PFSK-1 (cell line): ENCODE data around the gene MOV10L1.

Source experiments
- FOXP2 ChIP-seq: optimal IDR thresholded peaks from 2 replicates; pipeline ENCODE3; 2011; ENCODE audit warnings: borderline replicate concordance, control low read depth, inconsistent platforms; ENCODE audit not compliant: insufficient read depth; ENCODE audit errors: extremely low read length, extremely low read depth
- POLR2AphosphoS5 ChIP-seq: IDR thresholded peaks from 2 replicates; pipeline ENCODE4 v1.6.1; 2012; ENCODE audit warnings: low read depth, mild to moderate bottlenecking, control low read depth, low read length, moderate library complexity
- SIN3A ChIP-seq: IDR thresholded peaks from 2 replicates; pipeline ENCODE4 v1.6.1; 2012; ENCODE audit warnings: mild to moderate bottlenecking, low read length, moderate library complexity, borderline replicate concordance; ENCODE audit not compliant: insufficient read depth
- TAF1 ChIP-seq: IDR thresholded peaks from 2 replicates; pipeline ENCODE4 v1.6.1; 2012; ENCODE audit warnings: low read length, control low read depth, borderline replicate concordance; ENCODE audit not compliant: insufficient read depth
- TF ChIP-seq, protein P1 (sequence below), 2 experiments: IDR thresholded peaks; 2 replicates each; pipeline versions ENCODE4 v1.6.1 to v1.8.0; 2011 to 2012; ENCODE audit warnings: low read depth in 2 of 2, low read length in 2 of 2, control low read depth in 1 of 2, inconsistent platforms in 1 of 2, mild to moderate bottlenecking in 1 of 2, moderate library complexity in 1 of 2; ENCODE audit not compliant: insufficient read depth in 1 of 2

Gene MOV10L1

DNA sequence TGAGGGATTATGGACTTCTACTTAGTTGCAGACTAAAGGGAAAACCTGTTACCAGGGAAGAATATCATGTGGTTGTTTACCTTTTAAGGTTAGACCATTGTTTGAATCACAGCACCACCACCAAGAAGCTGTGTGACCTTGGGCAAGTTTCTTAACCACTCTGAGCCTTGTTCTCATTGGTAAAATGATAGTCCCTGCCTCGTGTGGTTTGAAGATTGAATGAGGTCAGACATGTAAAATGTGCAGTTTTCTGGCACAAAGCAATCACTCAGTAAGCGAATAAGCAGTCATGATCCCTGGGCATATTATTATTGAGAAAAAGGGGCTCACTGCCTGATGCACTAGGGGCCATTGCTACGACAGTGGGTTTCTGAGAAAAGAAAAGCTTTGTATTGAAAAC lies 28.3 kb downstream of the MOV10L1 start:
- TF ChIP-seq, protein P1, sequence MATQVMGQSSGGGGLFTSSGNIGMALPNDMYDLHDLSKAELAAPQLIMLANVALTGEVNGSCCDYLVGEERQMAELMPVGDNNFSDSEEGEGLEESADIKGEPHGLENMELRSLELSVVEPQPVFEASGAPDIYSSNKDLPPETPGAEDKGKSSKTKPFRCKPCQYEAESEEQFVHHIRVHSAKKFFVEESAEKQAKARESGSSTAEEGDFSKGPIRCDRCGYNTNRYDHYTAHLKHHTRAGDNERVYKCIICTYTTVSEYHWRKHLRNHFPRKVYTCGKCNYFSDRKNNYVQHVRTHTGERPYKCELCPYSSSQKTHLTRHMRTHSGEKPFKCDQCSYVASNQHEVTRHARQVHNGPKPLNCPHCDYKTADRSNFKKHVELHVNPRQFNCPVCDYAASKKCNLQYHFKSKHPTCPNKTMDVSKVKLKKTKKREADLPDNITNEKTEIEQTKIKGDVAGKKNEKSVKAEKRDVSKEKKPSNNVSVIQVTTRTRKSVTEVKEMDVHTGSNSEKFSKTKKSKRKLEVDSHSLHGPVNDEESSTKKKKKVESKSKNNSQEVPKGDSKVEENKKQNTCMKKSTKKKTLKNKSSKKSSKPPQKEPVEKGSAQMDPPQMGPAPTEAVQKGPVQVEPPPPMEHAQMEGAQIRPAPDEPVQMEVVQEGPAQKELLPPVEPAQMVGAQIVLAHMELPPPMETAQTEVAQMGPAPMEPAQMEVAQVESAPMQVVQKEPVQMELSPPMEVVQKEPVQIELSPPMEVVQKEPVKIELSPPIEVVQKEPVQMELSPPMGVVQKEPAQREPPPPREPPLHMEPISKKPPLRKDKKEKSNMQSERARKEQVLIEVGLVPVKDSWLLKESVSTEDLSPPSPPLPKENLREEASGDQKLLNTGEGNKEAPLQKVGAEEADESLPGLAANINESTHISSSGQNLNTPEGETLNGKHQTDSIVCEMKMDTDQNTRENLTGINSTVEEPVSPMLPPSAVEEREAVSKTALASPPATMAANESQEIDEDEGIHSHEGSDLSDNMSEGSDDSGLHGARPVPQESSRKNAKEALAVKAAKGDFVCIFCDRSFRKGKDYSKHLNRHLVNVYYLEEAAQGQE (IDR thresholded peaks at IDR 0.05; ENCODE audit: insufficient read depth in 1 of 2, low read depth in 2 of 2, low read length in 2 of 2): no peak
- TF ChIP-seq TAF1 (no peak), POLR2AphosphoS5 (no peak), SIN3A (no peak), FOXP2 (no peak)

DNA sequence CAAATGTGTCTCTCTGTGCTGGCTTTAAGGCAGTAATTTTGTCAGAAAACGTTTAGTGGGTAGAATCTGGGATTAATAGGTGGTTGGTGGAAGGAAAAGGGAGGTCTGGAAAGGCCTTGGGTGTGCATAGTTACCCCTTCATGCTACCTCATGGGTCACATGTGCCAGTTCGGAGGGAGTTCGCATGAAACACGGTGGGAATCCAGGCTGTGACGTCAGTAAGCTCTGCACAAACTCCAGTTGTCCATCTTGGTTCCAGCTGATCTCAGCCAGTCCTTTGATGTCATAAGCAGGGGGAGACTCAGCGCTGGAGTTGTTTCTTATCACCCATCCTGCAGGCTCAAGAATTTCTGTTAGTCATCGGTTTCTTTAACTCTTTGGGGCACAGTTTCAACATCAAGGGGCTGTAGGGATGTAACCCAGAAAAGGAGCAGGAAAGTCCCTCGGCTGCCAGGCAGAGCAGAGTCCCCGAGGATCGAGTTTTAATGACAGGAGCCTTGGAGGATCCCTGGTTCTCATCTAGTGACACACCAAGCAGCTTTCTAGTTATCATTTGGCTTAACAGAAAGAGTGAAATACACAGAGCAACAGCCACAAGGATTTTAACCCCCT lies 28.9 kb downstream of the MOV10L1 start:
- TF ChIP-seq SIN3A (no peak), POLR2AphosphoS5 (no peak), TAF1 (no peak), FOXP2 (no peak)
- TF ChIP-seq, protein P1 (IDR thresholded peaks at IDR 0.05; ENCODE audit: insufficient read depth in 1 of 2, low read depth in 2 of 2, low read length in 2 of 2): no peak

DNA sequence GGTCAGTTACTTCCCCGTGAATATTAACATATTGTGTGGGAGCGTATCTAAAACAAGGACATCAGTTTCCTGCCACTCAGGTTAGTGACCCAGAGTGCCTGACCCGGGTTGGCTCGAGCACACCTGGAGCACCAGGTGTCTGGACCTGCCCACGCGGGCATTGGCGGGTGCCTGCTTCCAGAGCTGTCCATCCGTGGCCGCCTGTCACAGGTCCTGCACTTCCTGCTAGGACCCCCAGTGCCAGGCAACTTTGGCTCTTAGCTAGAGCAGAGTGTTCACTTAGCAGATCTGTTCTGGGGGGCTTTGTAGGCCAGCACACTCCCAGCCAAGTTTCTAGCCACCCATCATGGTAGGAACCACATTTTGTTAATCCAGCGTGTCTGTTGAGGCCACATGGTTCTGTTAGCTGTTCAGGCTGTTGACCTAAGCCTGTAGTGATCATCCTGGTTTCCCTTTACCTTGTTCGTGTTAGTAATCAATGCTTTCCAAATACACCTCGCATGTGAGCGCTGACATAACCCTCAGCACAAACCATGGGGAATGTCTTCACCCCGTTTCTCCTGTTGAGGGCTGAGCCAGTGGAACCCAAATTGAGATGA lies 29.5 kb downstream of the MOV10L1 start:
- TF ChIP-seq FOXP2: no peak
- TF ChIP-seq SIN3A: no peak
- TF ChIP-seq, protein P1 (IDR thresholded peaks at IDR 0.05; ENCODE audit: insufficient read depth in 1 of 2, low read depth in 2 of 2, low read length in 2 of 2): no peak
- no peak for TF ChIP-seq TAF1
- no peak for TF ChIP-seq POLR2AphosphoS5

DNA sequence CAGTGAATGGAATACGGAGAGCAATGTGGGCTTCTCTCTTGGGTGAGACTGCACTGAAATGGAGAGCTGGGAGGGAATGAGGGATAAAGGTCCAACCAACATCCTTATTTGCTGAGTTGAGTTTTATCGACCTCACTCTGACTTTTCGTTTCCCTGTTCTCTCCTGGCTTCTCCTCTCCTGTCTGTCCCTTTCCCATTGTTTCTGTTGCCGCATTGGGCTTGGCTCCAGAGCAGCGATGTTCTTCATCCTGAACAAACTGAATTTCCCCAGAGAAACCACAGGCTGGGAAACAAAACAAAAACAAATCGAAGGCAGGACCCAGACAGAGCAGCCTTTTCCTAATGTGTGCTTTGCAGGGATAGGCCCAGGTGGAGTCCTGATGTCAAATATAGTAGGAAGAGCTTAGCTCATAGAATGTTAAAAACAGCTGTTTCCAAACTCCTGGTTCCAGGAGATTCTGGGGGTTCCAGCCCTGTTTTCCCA lies 30.0 kb downstream of the MOV10L1 start:
- no peak for TF ChIP-seq POLR2AphosphoS5
- TF ChIP-seq, protein P1 (IDR thresholded peaks at IDR 0.05; ENCODE audit: insufficient read depth in 1 of 2, low read depth in 2 of 2, low read length in 2 of 2): no peak
- TF ChIP-seq TAF1: no peak
- no peak for TF ChIP-seq FOXP2
- TF ChIP-seq SIN3A: no peak
